HepG2 (cell line): ENCODE measurements around the gene CLN6. TPM values are rescaled to one million over a fixed set of nuclear protein-coding genes. Genes with fewer than 3 reads are reported as not detected.
A peak's percentile ranks its signal among the peaks of the same experiment; 100 is the strongest.

Experiments
- ADNP ChIP-seq: sonication (generic); formaldehyde crosslinking; IDR thresholded peaks from 2 replicates; pipeline ENCODE4 v1.4.0; 2020; ENCODE audit warnings: missing genetic modification reagents
- BORCS8-MEF2B ChIP-seq: sonication (generic); formaldehyde crosslinking; IDR thresholded peaks from 2 replicates; pipeline ENCODE4 v1.8.0; 2022; ENCODE audit warnings: mild to moderate bottlenecking, missing genetic modification reagents
- CBFB ChIP-seq: sonication (generic); formaldehyde crosslinking; IDR thresholded peaks from 2 replicates; pipeline ENCODE4 v1.4.0; 2020; ENCODE audit warnings: missing genetic modification reagents
- CBX5 ChIP-seq: sonication (generic); formaldehyde crosslinking; IDR thresholded peaks from 2 replicates; pipeline ENCODE4 v1.4.0; 2020; ENCODE audit warnings: missing genetic modification reagents, borderline replicate concordance
- CTCF ChIP-seq: sonication (generic); formaldehyde crosslinking; IDR thresholded peaks from 2 replicates; pipeline ENCODE4 v1.5.0; 2020; ENCODE audit warnings: mild to moderate bottlenecking, missing genetic modification reagents, moderate library complexity
- FOXK1 ChIP-seq: sonication (generic); formaldehyde crosslinking; IDR thresholded peaks from 2 replicates; pipeline ENCODE4 v1.4.0; 2020; ENCODE audit warnings: low read depth, missing genetic modification reagents, borderline replicate concordance
- HOXA3 ChIP-seq: sonication (generic); formaldehyde crosslinking; IDR thresholded peaks from 2 replicates; pipeline ENCODE4 v1.5.0; 2020; ENCODE audit warnings: missing genetic modification reagents
- SAP130 ChIP-seq: IDR thresholded peaks from 2 replicates; pipeline ENCODE4 v1.6.1; 2016; ENCODE audit warnings: low read depth
- SKI ChIP-seq: fragments of 450-650 bp; IDR thresholded peaks from one replicate; pipeline ENCODE4 v1.6.1; 2018; ENCODE audit warnings: mild to moderate bottlenecking; ENCODE audit not compliant: partially characterized antibody
- SOX5 ChIP-seq: IDR thresholded peaks from 2 replicates; pipeline ENCODE4 v1.6.1; 2016; ENCODE audit warnings: borderline replicate concordance
- U2AF2 ChIP-seq: fragments of 200-400 bp; formaldehyde crosslinking; IDR thresholded peaks from 2 replicates; pipeline ENCODE4 v1.6.1; 2017; ENCODE audit warnings: low read depth, mild to moderate bottlenecking, low read length
- YY1 ChIP-seq: IDR thresholded peaks from 2 replicates; pipeline ENCODE4 v1.6.1; 2011; ENCODE audit warnings: low read length, low read depth, moderate library complexity, mild to moderate bottlenecking; ENCODE audit not compliant: insufficient read depth, insufficient replicate concordance
- ZBTB4 ChIP-seq: sonication (generic); formaldehyde crosslinking; IDR thresholded peaks from 2 replicates; pipeline ENCODE4 v1.4.0; 2020; ENCODE audit warnings: missing genetic modification reagents, mild to moderate bottlenecking, borderline replicate concordance
- ZFP36L2 ChIP-seq: sonication (generic); formaldehyde crosslinking; IDR thresholded peaks from 2 replicates; pipeline ENCODE4 v1.4.0; 2020; ENCODE audit warnings: missing genetic modification reagents
- ZNF547 ChIP-seq: sonication (generic); formaldehyde crosslinking; IDR thresholded peaks from 2 replicates; pipeline ENCODE4 v1.5.1; 2020; ENCODE audit warnings: mild to moderate bottlenecking, missing genetic modification reagents
- ZNF569 ChIP-seq: sonication (generic); formaldehyde crosslinking; IDR thresholded peaks from 2 replicates; pipeline ENCODE4 v1.5.0; 2020; ENCODE audit warnings: mild to moderate bottlenecking, missing genetic modification reagents, moderate library complexity, borderline replicate concordance
- ZNF619 ChIP-seq: sonication (generic); formaldehyde crosslinking; IDR thresholded peaks from 2 replicates; pipeline ENCODE4 v1.4.0; 2020; ENCODE audit warnings: mild to moderate bottlenecking, missing genetic modification reagents
- ZNF644 ChIP-seq: IDR thresholded peaks from 2 replicates; pipeline ENCODE4 v1.6.1; 2016; ENCODE audit warnings: low read depth
- ZNF670 ChIP-seq: sonication (generic); formaldehyde crosslinking; IDR thresholded peaks from 2 replicates; pipeline ENCODE4 v1.8.0; 2022; ENCODE audit warnings: mild to moderate bottlenecking, missing genetic modification reagents, borderline replicate concordance
- ZNF776 ChIP-seq: sonication (generic); formaldehyde crosslinking; IDR thresholded peaks from 2 replicates; pipeline ENCODE4 v1.4.0; 2020; ENCODE audit warnings: mild to moderate bottlenecking, missing genetic modification reagents
- polyA plus RNA-seq, 8 experiments: library from polyadenylated mRNA; depleted of rRNA in 3 of 8; stranded (reverse) in 7 of 8; unstranded in 1 of 8; fragments of >200 nt; fragmentation: Illumina TruSeq in 4 of 8; extraction: Trizol in 4 of 8; gene quantifications; 2 replicates each; pipeline versions ENCODE4 v1.2.1 to v1.2.3, GENCODE V29; 2011 to 2016; ENCODE audit warnings: low read depth in 4 of 8, missing spikeins in 1 of 8, mixed read lengths in 1 of 8; ENCODE audit not compliant: insufficient read depth in 1 of 8
- total RNA-seq, 5 experiments: library from RNA; depleted of rRNA; stranded (reverse); fragments of >200 nt; fragmentation: Illumina TruSeq; extraction: Trizol; gene quantifications; 2 replicates each; pipeline ENCODE4 v1.2.3, GENCODE V29; 2016; ENCODE audit warnings: low read depth in 1 of 5
- TF ChIP-seq, protein P1 (sequence below): sonication (generic); formaldehyde crosslinking; IDR thresholded peaks from 2 replicates; pipeline ENCODE4 v1.5.0; 2020; ENCODE audit warnings: missing genetic modification reagents, mild to moderate bottlenecking, borderline replicate concordance
- TF ChIP-seq, protein P2 (sequence below): sonication (generic); formaldehyde crosslinking; IDR thresholded peaks from 2 replicates; pipeline ENCODE4 v1.5.0; 2020; ENCODE audit warnings: mild to moderate bottlenecking, missing genetic modification reagents, borderline replicate concordance
- TF ChIP-seq, protein P3 (sequence below): sonication (generic); formaldehyde crosslinking; IDR thresholded peaks from 2 replicates; pipeline ENCODE4 v1.4.0; 2020; ENCODE audit warnings: missing genetic modification reagents

Gene CLN6
- total and polyA plus RNA-seq, 2 of the 13 experiments (the other 11 are each of a cell fraction or from before 2014, with no cell fraction given), result 24.9 to 27.1 TPM

DNA sequence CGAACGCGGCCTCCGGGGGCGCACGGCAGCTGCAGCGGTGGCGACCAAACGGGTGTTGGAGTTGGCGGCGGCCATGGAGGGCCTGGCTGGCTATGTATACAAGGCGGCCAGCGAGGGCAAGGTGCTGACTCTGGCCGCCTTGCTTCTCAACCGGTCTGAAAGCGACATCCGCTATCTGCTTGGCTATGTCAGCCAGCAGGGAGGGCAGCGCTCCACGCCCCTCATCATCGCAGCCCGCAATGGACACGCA lies 48.7 kb upstream of the CLN6 start (continued):
- TF ChIP-seq, protein P1, sequence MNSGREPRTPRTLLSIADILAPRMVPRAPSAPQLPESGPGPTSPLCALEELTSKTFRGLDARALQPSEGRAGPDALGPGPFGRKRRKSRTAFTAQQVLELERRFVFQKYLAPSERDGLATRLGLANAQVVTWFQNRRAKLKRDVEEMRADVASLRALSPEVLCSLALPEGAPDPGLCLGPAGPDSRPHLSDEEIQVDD (CRISPR knock-in tag), result no peak
- TF ChIP-seq ZBTB4 (CRISPR knock-in tag) (no peak), ZNF547 (CRISPR knock-in tag) (0 out of 2 replicates have a peak, but pooled peaks have one; percentile 15), ADNP (CRISPR knock-in tag) (no peak), BORCS8-MEF2B (CRISPR knock-in tag) (peak; percentile 23; the same call in 1 of the 2 replicates), CTCF (peak; percentile 67), ZFP36L2 (no peak), SOX5 (CRISPR knock-in tag) (no peak), HOXA3 (CRISPR knock-in tag) (peak; percentile 47; the same call in 1 of the 2 replicates), ZNF644 (0 out of 2 replicates have a peak, but pooled peaks have one; percentile 4), ZNF776 (CRISPR knock-in tag) (0 out of 2 replicates have a peak, but pooled peaks have one; percentile 22), SAP130 (CRISPR knock-in tag) (peak; percentile 1; the same call in 1 of the 2 replicates), CBX5 (CRISPR knock-in tag) (no peak), ZNF619 (CRISPR knock-in tag) (no peak), CBFB (CRISPR knock-in tag) (0 out of 2 replicates have a peak, but pooled peaks have one; percentile 24), SKI (no peak), FOXK1 (CRISPR knock-in tag) (peak; percentile 10; the same call in 1 of the 2 replicates), ZNF569 (CRISPR knock-in tag) (no peak), U2AF2 (0 out of 2 replicates have a peak, but pooled peaks have one; percentile 7), ZNF670 (CRISPR knock-in tag) (no peak), YY1 (peak; percentile 79)
- TF ChIP-seq, protein P2, sequence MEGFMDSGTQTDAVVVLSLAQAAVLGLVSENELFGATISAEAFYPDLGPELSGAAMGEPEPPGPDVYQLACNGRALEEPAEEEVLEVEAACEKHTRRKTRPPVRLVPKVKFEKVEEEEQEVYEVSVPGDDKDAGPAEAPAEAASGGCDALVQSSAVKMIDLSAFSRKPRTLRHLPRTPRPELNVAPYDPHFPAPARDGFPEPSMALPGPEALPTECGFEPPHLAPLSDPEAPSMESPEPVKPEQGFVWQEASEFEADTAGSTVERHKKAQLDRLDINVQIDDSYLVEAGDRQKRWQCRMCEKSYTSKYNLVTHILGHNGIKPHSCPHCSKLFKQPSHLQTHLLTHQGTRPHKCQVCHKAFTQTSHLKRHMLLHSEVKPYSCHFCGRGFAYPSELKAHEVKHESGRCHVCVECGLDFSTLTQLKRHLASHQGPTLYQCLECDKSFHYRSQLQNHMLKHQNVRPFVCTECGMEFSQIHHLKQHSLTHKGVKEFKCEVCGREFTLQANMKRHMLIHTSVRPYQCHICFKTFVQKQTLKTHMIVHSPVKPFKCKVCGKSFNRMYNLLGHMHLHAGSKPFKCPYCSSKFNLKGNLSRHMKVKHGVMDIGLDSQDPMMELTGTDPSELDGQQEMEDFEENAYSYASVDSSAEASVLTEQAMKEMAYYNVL (CRISPR knock-in tag), result peak; percentile 36; the same call in 1 of the 2 replicates
- TF ChIP-seq, protein P3, sequence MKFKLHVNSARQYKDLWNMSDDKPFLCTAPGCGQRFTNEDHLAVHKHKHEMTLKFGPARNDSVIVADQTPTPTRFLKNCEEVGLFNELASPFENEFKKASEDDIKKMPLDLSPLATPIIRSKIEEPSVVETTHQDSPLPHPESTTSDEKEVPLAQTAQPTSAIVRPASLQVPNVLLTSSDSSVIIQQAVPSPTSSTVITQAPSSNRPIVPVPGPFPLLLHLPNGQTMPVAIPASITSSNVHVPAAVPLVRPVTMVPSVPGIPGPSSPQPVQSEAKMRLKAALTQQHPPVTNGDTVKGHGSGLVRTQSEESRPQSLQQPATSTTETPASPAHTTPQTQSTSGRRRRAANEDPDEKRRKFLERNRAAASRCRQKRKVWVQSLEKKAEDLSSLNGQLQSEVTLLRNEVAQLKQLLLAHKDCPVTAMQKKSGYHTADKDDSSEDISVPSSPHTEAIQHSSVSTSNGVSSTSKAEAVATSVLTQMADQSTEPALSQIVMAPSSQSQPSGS (CRISPR knock-in tag), result no peak
